Brain microvascular endothelial cell (primary cell): ENCODE measurements around the gene TOR1AIP2.

Experiments
- DNase-seq: peaks from one replicate; pipeline ENCODE4 v3.0.0-alpha.2; 2020
- H3K27ac ChIP-seq: fragments of 250-450 bp; sonication (Bioruptor Pico); 2 replicates; pipeline ENCODE4 v1.5.1; 2020; ENCODE audit warnings: mild to moderate bottlenecking, moderate library complexity
- H3K27me3 ChIP-seq: fragments of 250-450 bp; sonication (Bioruptor Pico); replicated peaks from 2 replicates; pipeline ENCODE4 v1.5.1; 2020; ENCODE audit warnings: mild to moderate bottlenecking
- H3K36me3 ChIP-seq: fragments of 250-450 bp; sonication (Bioruptor Pico); replicated peaks from 2 replicates; pipeline ENCODE4 v1.5.1; 2020; ENCODE audit warnings: mild to moderate bottlenecking
- H3K4me3 ChIP-seq: 2 replicates; pipeline ENCODE4 v1.5.1; 2011; ENCODE audit warnings: low read depth, mild to moderate bottlenecking, control low read depth, low read length, moderate library complexity
- in situ Hi-C: cut with HindIII; loops from 2 replicates; pipeline ENCODE4 v1.10.0; 2017; ENCODE audit warnings: low sequenced_read_pairs, low pct_ligation_motif_present
- TF ChIP-seq, protein P1 (sequence below): IDR thresholded peaks from 2 replicates; pipeline ENCODE4 v1.5.1; 2011; ENCODE audit warnings: low read depth, mild to moderate bottlenecking, moderate library complexity, low read length, control low read depth, inconsistent platforms; ENCODE audit errors: missing control alignments

The TOR1AIP2 gene

DNA sequence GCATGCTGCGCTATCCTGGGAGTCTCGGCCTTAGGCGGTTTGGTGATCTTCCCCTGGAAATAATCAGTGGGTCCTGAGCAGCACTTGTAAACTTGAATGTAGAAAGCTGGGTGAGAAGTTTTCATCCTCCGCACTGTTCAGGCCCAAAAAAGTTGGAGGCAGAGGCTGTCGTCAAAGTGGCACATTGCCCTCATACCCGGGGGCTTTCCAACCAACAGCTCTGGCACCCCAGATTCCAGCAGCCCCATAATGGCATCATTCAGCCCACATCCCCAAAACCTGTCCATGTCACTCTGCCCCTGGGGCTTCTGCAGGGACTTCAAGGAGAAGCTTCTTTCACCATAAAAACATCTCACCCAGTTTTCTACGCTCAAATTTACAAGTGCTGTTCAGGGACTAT lies 59.3 kb downstream of the TOR1AIP2 start:
- TF ChIP-seq, protein P1, sequence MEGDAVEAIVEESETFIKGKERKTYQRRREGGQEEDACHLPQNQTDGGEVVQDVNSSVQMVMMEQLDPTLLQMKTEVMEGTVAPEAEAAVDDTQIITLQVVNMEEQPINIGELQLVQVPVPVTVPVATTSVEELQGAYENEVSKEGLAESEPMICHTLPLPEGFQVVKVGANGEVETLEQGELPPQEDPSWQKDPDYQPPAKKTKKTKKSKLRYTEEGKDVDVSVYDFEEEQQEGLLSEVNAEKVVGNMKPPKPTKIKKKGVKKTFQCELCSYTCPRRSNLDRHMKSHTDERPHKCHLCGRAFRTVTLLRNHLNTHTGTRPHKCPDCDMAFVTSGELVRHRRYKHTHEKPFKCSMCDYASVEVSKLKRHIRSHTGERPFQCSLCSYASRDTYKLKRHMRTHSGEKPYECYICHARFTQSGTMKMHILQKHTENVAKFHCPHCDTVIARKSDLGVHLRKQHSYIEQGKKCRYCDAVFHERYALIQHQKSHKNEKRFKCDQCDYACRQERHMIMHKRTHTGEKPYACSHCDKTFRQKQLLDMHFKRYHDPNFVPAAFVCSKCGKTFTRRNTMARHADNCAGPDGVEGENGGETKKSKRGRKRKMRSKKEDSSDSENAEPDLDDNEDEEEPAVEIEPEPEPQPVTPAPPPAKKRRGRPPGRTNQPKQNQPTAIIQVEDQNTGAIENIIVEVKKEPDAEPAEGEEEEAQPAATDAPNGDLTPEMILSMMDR = no peak
- in situ Hi-C loops = loop anchor here (10.0 kb wide), 1 partner anchor 103 kb away; no protein-coding TSS in a partner anchor
- no peaks in the 10 kb centered on the region for H3K36me3 ChIP-seq
- no peak overlapping the region for H3K27ac ChIP-seq
- H3K4me3 ChIP-seq = no peak overlapping the region
- peaks cover 8% of the 10 kb centered on the region for H3K27me3 ChIP-seq
- DNase-seq = no peak

DNA sequence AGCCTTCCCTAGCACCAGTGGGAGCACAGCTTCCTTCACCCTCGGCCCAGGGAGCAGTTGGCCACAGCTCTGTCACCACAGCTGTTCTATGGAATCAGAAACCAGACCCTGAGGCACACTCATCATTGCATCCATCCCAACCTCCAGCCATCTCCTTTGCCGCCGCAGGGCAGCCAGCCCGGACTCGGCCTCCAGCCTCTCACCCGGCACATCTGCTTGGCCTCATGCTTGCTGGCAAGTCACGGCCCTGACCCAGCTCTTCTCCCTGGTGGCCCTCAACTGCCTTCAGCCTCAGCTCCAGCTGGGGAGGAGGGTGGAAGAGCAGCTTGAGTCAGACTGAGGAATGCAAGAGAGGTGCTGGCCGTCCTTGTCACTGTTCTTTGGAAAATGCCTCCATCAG lies 59.8 kb downstream of the TOR1AIP2 start:
- no peak overlapping the region for H3K4me3 ChIP-seq
- in situ Hi-C loops = loop anchor here (10.0 kb wide), 1 partner anchor 103 kb away; no protein-coding TSS in a partner anchor

DNA sequence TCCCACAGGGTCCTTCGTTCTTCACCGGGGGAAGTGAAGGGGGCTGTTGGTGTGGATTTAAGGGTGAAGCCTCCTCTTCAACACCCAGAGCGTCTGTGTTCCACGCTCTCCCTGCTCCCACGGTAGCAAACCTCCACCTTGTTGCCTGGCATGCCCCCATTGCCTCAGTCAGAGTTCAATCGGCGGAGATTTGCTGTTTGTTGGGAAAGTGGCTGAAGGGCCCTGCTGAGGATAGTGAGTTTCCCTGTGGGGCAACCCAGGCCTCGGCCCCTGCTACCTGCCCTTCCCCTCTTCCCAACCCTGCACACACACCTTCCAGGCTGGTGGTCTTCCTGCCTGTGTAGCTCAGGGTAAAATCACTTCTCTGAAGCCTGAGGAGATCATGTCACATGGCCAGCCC lies 60.5 kb downstream of the TOR1AIP2 start:
- Histone ChIP-seq H3K4me3 (no peak overlapping the region), H3K36me3 (no peaks in the 10 kb centered on the region), H3K27ac (no peak overlapping the region), H3K27me3 (peaks cover 17% of the 10 kb centered on the region)
- in situ Hi-C loops = loop anchor here (10.0 kb wide), 1 partner anchor 102 kb away; no protein-coding TSS in a partner anchor
- TF ChIP-seq, protein P1 = no peak
- DNase-seq = no peak

More for the DNA sequence above, 59.8 kb downstream of the TOR1AIP2 start:
- Histone ChIP-seq H3K27me3 (peaks cover 10% of the 10 kb centered on the region), H3K36me3 (no peaks in the 10 kb centered on the region), H3K27ac (no peak overlapping the region)
- TF ChIP-seq, protein P1 = no peak
- DNase-seq = peak; percentile 27

DNA sequence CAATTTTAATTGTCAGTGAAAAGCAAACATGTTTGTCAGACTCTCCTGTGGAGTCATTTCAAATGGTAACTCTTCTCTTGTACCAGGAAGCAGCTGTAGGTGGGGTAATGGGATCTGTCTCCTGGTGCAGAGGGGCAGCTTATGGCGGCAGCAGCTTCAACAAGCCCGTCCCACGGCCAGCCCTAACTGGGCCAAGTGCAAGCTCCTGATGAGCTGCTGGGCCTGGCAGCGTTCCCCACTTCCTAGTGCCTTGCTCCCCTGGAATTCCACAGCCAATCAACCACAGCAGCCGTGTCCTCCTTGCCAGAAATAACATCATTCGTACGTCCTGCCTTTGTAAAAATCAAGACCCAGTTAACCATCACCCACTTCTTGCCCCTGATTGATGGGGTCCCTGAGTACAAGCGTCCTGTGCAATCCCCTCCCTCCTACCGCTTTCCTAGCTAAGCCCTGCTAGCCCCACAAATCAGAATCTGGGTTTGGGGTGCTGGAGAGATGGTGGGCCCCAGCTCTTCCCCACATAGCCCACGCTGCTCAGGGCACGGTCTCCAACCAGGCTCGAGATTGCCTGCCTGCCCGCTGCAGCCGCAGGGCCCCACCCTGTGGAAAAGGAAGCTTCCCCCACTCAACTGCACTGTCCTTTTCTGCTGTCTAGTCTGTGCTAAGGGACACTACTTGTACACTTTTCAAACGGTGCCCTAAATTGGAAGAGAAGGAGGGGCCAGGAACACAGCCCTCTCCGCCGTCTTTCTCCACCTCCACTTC lies 61.2 kb downstream of the TOR1AIP2 start:
- no peak for DNase-seq
- H3K36me3 ChIP-seq = no peaks in the 10 kb centered on the region
- TF ChIP-seq, protein P1 = no peak
- H3K27me3 ChIP-seq = peaks cover 24% of the 10 kb centered on the region
- in situ Hi-C loops = loop anchor here (10.0 kb wide), 1 partner anchor 102 kb away; no protein-coding TSS in a partner anchor
- no peak overlapping the region for H3K27ac ChIP-seq
- no peak overlapping the region for H3K4me3 ChIP-seq

DNA sequence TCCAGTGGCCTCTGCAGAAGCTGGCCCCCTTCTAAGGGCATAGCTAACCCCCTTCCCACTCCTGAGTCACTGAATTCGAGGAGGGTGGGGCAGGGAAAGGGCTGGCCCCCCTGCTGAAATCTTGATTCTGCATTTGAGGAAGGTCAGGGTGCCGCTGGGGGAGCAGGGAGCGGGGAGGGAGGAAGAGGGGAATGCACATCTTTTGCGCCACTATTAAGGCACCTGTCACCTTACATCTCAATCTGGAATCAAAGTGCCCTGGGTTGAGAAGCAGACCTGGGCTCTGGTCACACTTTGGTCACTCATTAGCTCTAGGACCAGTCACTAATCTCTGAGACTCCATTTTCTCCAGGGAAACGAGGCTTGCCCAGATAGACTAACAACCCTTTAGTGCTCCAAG lies 62.0 kb downstream of the TOR1AIP2 start:
- DNase-seq = no peak
- H3K27ac ChIP-seq = no peak overlapping the region
- H3K27me3 ChIP-seq = peaks cover 30% of the 10 kb centered on the region
- TF ChIP-seq, protein P1 = no peak
- in situ Hi-C loops = loop anchor here (10.0 kb wide), 1 partner anchor 101 kb away; no protein-coding TSS in a partner anchor
- H3K4me3 ChIP-seq = no peak overlapping the region
- H3K36me3 ChIP-seq = no peaks in the 10 kb centered on the region
